HL-60 (cell line): ENCODE measurements around the gene KCNJ14.
A peak's percentile ranks its signal among the peaks of the same experiment; 100 is the strongest.

ENCODE experiments used
- DNase-seq, 2 experiments: peaks; one replicate each; pipeline ENCODE4 v3.0.0-alpha.2; 2010 to 2020; ENCODE audit warnings: low read depth in 1 of 2, low spot score in 1 of 2
- H3K27ac ChIP-seq: fragments of 250-450 bp; sonication (Bioruptor Pico); replicated peaks from 2 replicates; pipeline ENCODE4 v1.5.1; 2020; ENCODE audit warnings: mild to moderate bottlenecking, moderate library complexity
- H3K27me3 ChIP-seq: fragments of 250-450 bp; sonication (Bioruptor Pico); 2 replicates; pipeline ENCODE4 v1.5.1; 2021; ENCODE audit warnings: mild to moderate bottlenecking, moderate library complexity; ENCODE audit not compliant: insufficient read depth, poor library complexity, severe bottlenecking
- H3K4me3 ChIP-seq: replicated peaks from 2 replicates; pipeline ENCODE4 v1.5.1; 2011; ENCODE audit warnings: mild to moderate bottlenecking, control low read depth, low read length; ENCODE audit not compliant: insufficient read depth
- GABPA ChIP-seq: IDR thresholded peaks from 2 replicates; pipeline ENCODE4 v1.6.1; 2012; ENCODE audit warnings: low read depth
- POLR2AphosphoS5 ChIP-seq: IDR thresholded peaks from 2 replicates; pipeline ENCODE4 v1.6.1; 2012; ENCODE audit warnings: low read depth
- REST ChIP-seq: IDR thresholded peaks from 2 replicates; pipeline ENCODE4 v1.6.1; 2012; ENCODE audit warnings: low read depth; ENCODE audit not compliant: insufficient replicate concordance
- SPI1 ChIP-seq: IDR thresholded peaks from 2 replicates; pipeline ENCODE4 v1.6.1; 2012; ENCODE audit warnings: low read depth, mild to moderate bottlenecking, borderline replicate concordance
- TF ChIP-seq, protein P1 (sequence below): IDR thresholded peaks from one replicate; pipeline ENCODE4 v1.5.1; 2011; ENCODE audit warnings: low read length, control low read depth, inconsistent platforms; ENCODE audit not compliant: insufficient read depth

The KCNJ14 gene

GRCh38 chr19:48469289-48469881 lies 14.0 kb downstream of the KCNJ14 start, which contains the start of gene CYTH2:
TSS of gene CYTH2 (plus strand) at chr19:48469369. CDS start at chr19:48469508, 139 bp downstream.
- TF ChIP-seq, protein P1, sequence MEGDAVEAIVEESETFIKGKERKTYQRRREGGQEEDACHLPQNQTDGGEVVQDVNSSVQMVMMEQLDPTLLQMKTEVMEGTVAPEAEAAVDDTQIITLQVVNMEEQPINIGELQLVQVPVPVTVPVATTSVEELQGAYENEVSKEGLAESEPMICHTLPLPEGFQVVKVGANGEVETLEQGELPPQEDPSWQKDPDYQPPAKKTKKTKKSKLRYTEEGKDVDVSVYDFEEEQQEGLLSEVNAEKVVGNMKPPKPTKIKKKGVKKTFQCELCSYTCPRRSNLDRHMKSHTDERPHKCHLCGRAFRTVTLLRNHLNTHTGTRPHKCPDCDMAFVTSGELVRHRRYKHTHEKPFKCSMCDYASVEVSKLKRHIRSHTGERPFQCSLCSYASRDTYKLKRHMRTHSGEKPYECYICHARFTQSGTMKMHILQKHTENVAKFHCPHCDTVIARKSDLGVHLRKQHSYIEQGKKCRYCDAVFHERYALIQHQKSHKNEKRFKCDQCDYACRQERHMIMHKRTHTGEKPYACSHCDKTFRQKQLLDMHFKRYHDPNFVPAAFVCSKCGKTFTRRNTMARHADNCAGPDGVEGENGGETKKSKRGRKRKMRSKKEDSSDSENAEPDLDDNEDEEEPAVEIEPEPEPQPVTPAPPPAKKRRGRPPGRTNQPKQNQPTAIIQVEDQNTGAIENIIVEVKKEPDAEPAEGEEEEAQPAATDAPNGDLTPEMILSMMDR: no peak
- TF ChIP-seq POLR2AphosphoS5 (peak; percentile 78; the same call in 1 of the 2 replicates), SPI1 (no peak), GABPA (peak; percentile 78), REST (peak; percentile 64)
- H3K27me3 ChIP-seq: no peaks in the 10 kb centered on the region
- peak; percentile 46 to 76 for DNase-seq
- H3K27ac ChIP-seq: peak within 1 kb of the TSS; percentile 97
- H3K4me3 ChIP-seq: peak within 1 kb of the TSS; percentile 86

DNA sequence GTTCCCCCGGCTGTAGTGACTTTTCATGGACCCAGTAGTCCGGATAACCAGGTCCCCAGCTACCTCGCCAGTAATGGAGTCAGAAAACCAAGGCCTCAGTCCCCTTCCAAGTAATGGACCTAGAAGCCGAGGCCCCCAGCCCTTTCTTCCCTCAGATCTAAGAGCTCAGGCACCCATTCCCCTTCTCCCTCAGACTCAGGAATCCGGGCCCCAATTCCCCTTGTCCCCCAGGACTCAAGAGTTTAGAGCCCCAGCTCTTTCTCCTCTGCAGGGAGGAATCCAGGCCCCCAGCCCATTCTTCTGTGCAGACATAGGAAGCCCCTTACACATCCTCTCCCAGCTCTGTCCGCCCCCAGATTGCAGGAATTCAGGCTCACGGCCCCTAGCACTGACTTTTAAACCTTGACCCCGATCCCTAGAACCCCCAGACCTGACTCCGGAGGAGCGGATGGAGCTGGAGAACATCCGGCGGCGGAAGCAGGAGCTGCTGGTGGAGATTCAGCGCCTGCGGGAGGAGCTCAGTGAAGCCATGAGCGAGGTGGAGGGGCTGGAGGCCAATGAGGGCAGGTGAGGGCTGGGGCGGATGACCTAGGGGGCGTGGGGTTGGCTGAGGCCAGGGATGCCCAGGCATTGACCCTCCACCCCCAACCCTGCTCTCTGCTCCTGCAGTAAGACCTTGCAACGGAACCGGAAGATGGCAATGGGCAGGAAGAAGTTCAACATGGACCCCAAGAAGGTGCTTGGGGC lies 14.7 kb downstream of the KCNJ14 start:
- H3K27ac ChIP-seq: peak overlapping the region; percentile 97
- no peak for TF ChIP-seq REST
- no peak for TF ChIP-seq SPI1
- no peak for TF ChIP-seq POLR2AphosphoS5
- TF ChIP-seq, protein P1: no peak
- no peak for TF ChIP-seq GABPA

DNA sequence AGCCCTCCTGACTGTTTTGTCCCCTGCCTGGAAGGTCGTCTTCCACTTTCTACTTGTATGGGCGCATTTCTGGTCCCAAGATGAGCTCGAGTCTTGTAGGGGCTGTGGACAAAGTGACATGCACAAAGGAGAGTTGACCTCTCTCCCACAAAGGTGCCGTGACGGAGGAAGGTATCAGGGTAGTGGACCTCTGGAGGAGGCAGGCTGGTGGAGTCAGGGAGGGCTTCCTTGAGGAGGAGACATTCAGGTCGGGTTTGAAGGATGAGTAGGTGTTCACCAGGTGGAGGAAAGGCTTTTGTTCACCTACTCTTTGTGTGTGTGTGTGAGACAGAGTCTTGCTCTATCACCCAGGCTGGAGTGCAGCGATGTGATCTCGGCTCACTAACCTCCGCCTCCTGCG lies 15.5 kb downstream of the KCNJ14 start:
- Histone ChIP-seq H3K4me3 (no peak overlapping the region), H3K27me3 (no peaks in the 10 kb centered on the region), H3K27ac (no peak overlapping the region)
- TF ChIP-seq GABPA (no peak), REST (no peak), SPI1 (no peak), POLR2AphosphoS5 (no peak)
- TF ChIP-seq, protein P1: no peak
- no peak for DNase-seq

More for the DNA sequence above, 14.7 kb downstream of the KCNJ14 start:
- Histone ChIP-seq H3K4me3 (peak overlapping the region; percentile 86), H3K27me3 (no peaks in the 10 kb centered on the region)
- no peak for DNase-seq
